H9 (cell line): ENCODE data around the gene SELENOI. TPM values are rescaled to one million over a fixed set of nuclear protein-coding genes. Genes with fewer than 3 reads are reported as not detected.

ENCODE experiments used
- DNase-seq: peaks from one replicate; pipeline ENCODE4 v3.0.0-alpha.2; 2017
- H2AFZ ChIP-seq: one replicate; pipeline ENCODE4 v1.6.1; 2013; ENCODE audit warnings: mild to moderate bottlenecking, low read length, control low read depth, moderate library complexity
- H2AK5ac ChIP-seq: 2 replicates; pipeline ENCODE4 v1.6.1; 2013; ENCODE audit warnings: low read length, control low read depth, mixed read lengths; ENCODE audit not compliant: insufficient read length
- H2BK120ac ChIP-seq: one replicate; pipeline ENCODE4 v1.6.1; 2013; ENCODE audit warnings: low read depth, mild to moderate bottlenecking, low read length, control low read depth, inconsistent platforms; ENCODE audit not compliant: poor library complexity, severe bottlenecking
- H2BK12ac ChIP-seq: 2 replicates; pipeline ENCODE4 v1.6.1; 2013; ENCODE audit warnings: low read length, control low read depth, mixed read lengths, low read depth; ENCODE audit not compliant: insufficient read length
- H2BK15ac ChIP-seq: 2 replicates; pipeline ENCODE4 v1.6.1; 2013; ENCODE audit warnings: low read depth, low read length, control low read depth
- H2BK20ac ChIP-seq: one replicate; pipeline ENCODE4 v1.6.1; 2013; ENCODE audit warnings: low read depth, mild to moderate bottlenecking, low read length, control low read depth, inconsistent platforms; ENCODE audit not compliant: poor library complexity, severe bottlenecking
- H2BK5ac ChIP-seq: 2 replicates; pipeline ENCODE4 v1.6.1; 2013; ENCODE audit warnings: low read length, control low read depth, mixed read lengths; ENCODE audit not compliant: insufficient read length
- H3K14ac ChIP-seq: 2 replicates; pipeline ENCODE4 v1.6.1; 2013; ENCODE audit warnings: low read length, control low read depth; ENCODE audit not compliant: insufficient read depth
- H3K18ac ChIP-seq: 2 replicates; pipeline ENCODE4 v1.6.1; 2013; ENCODE audit warnings: low read depth, mild to moderate bottlenecking, mixed read lengths, low read length, control low read depth; ENCODE audit not compliant: insufficient read length
- H3K23ac ChIP-seq: 2 replicates; pipeline ENCODE4 v1.6.1; 2013; ENCODE audit warnings: low read length, control low read depth, mixed read lengths, low read depth; ENCODE audit not compliant: insufficient read length
- H3K23me2 ChIP-seq: 2 replicates; pipeline ENCODE4 v1.6.1; 2013; ENCODE audit warnings: low read depth, mild to moderate bottlenecking, mixed read lengths, low read length, control low read depth; ENCODE audit not compliant: insufficient read length, poor library complexity, severe bottlenecking
- H3K27ac ChIP-seq: 2 replicates; pipeline ENCODE4 v1.5.1; 2013; ENCODE audit warnings: low read length, control low read depth, mixed read lengths, low read depth; ENCODE audit not compliant: insufficient read length
- H3K27me3 ChIP-seq: 2 replicates; pipeline ENCODE4 v1.6.1; 2013; ENCODE audit warnings: low read length, control low read depth, inconsistent platforms; ENCODE audit not compliant: insufficient read depth
- H3K4ac ChIP-seq: 2 replicates; pipeline ENCODE4 v1.6.1; 2013; ENCODE audit warnings: low read depth, mild to moderate bottlenecking, control low read depth, inconsistent platforms, low read length, moderate library complexity
- H3K4me1 ChIP-seq: 2 replicates; pipeline ENCODE4 v1.6.1; 2013; ENCODE audit warnings: low read length, control low read depth, inconsistent platforms; ENCODE audit not compliant: insufficient read depth
- H3K4me2 ChIP-seq: 2 replicates; pipeline ENCODE4 v1.6.1; 2013; ENCODE audit warnings: low read length, control low read depth, mixed read lengths; ENCODE audit not compliant: insufficient read length, insufficient read depth
- H3K56ac ChIP-seq: 2 replicates; pipeline ENCODE4 v1.6.1; 2013; ENCODE audit warnings: low read depth, mild to moderate bottlenecking, mixed read lengths, low read length, control low read depth; ENCODE audit not compliant: insufficient read length
- H3K79me1 ChIP-seq: 2 replicates; pipeline ENCODE4 v1.6.1; 2013; ENCODE audit warnings: low read depth, mild to moderate bottlenecking, moderate library complexity, low read length, control low read depth, inconsistent platforms; ENCODE audit not compliant: insufficient read depth, poor library complexity, severe bottlenecking
- H3K79me2 ChIP-seq: 2 replicates; pipeline ENCODE4 v1.6.1; 2013; ENCODE audit warnings: low read length, control low read depth, inconsistent platforms; ENCODE audit not compliant: insufficient read depth
- H3K9ac ChIP-seq: 2 replicates; pipeline ENCODE4 v1.6.1; 2013; ENCODE audit warnings: low read length, control low read depth, mixed read lengths; ENCODE audit not compliant: insufficient read length; ENCODE audit errors: extremely low read depth
- H3K9me3 ChIP-seq: one replicate; pipeline ENCODE4 v1.6.1; 2013; ENCODE audit warnings: low read depth, low read length, inconsistent platforms; ENCODE audit not compliant: control insufficient read depth
- H3T11ph ChIP-seq: one replicate; pipeline ENCODE4 v1.6.1; 2013; ENCODE audit warnings: mild to moderate bottlenecking, low read length, control low read depth, inconsistent platforms
- H4K20me1 ChIP-seq: one replicate; pipeline ENCODE4 v1.6.1; 2013; ENCODE audit not compliant: control insufficient read depth, insufficient read length, insufficient read depth
- H4K5ac ChIP-seq: 2 replicates; pipeline ENCODE4 v1.6.1; 2013; ENCODE audit warnings: low read depth, mild to moderate bottlenecking, mixed read lengths, low read length, control low read depth; ENCODE audit not compliant: insufficient read length
- H4K8ac ChIP-seq: replicated peaks from 2 replicates; pipeline ENCODE4 v1.6.1; 2013; ENCODE audit warnings: low read length, control low read depth, mixed read lengths, low read depth; ENCODE audit not compliant: insufficient read length
- H4K91ac ChIP-seq: 2 replicates; pipeline ENCODE4 v1.6.1; 2013; ENCODE audit warnings: low read depth, mild to moderate bottlenecking, moderate library complexity, mixed read lengths, low read length, control low read depth; ENCODE audit not compliant: insufficient read length
- H3K27ac Mint-ChIP-seq, 3 experiments: 2 replicates in 2 of 3; 3 replicates in 1 of 3; pipeline ENCODE4 v1.8.0; 2020 to 2021; ENCODE audit warnings: mixed read lengths in 3 of 3, mild to moderate bottlenecking in 1 of 3, moderate library complexity in 1 of 3
- H3K27me3 Mint-ChIP-seq: 2 replicates; pipeline ENCODE4 v1.8.0; 2021; ENCODE audit warnings: low read depth, mild to moderate bottlenecking, moderate library complexity, mixed read lengths
- H3K36me3 Mint-ChIP-seq, 3 experiments: 2 replicates in 2 of 3; 3 replicates in 1 of 3; pipeline ENCODE4 v1.8.0; 2020 to 2021; ENCODE audit warnings: low read depth in 3 of 3, mixed read lengths in 3 of 3; ENCODE audit not compliant: insufficient read depth in 1 of 3
- H3K4me1 Mint-ChIP-seq, 2 experiments: 2 replicates each; pipeline ENCODE4 v1.8.0; 2020; ENCODE audit warnings: mixed read lengths in 2 of 2
- H3K4me3 Mint-ChIP-seq, 2 experiments: 2 replicates in 1 of 2; 3 replicates in 1 of 2; pipeline ENCODE4 v1.8.0; 2020 to 2021; ENCODE audit warnings: mild to moderate bottlenecking in 2 of 2, mixed read lengths in 2 of 2, moderate library complexity in 1 of 2
- H3K9me3 Mint-ChIP-seq, 2 experiments: 2 replicates in 1 of 2; 3 replicates in 1 of 2; pipeline ENCODE4 v1.8.0; 2020; ENCODE audit warnings: mild to moderate bottlenecking in 2 of 2, mixed read lengths in 2 of 2, moderate library complexity in 1 of 2
- CTCF ChIP-seq: fragments of 200-600 bp; sonication (generic); conservative IDR thresholded peaks from 3 replicates; pipeline ENCODE4 v1.8.0; 2021; ENCODE audit warnings: antibody characterized with exemption, mild to moderate bottlenecking
- WGBS: extraction: QIAGEN DNeasy Blood & Tissue Kit; methylation state at CpG from one replicate; pipeline ENCODE4 v1.1.7; 2013; ENCODE audit warnings: missing lambda C conversion rate, low lambda C conversion rate, mixed read lengths; ENCODE audit not compliant: insufficient read length; ENCODE audit errors: extremely low coverage; 5-methylcytosine and 5-hydroxymethylcytosine counted together
- total RNA-seq: library from RNA; stranded (reverse); gene quantifications from 2 replicates; pipeline ENCODE4 v1.2.1, GENCODE V29; 2021

SELENOI gene
- total RNA-seq, 1 experiment from 2014 or later, result 41.9 TPM

- Histone ChIP-seq H4K91ac (no peak overlapping the region), H3K14ac (no peak overlapping the region), H3K4ac (no peak overlapping the region), H2BK20ac (no peak overlapping the region), H2AK5ac (no peak overlapping the region), H3K4me2 (no peak overlapping the region), H4K5ac (no peak overlapping the region), H3K27me3 (no peaks in the 10 kb centered on the region), H3K23me2 (no peaks in the 10 kb centered on the region), H3K4me1 (no peaks in the 10 kb centered on the region), H3K27ac (no peak overlapping the region), H3K23ac (no peak overlapping the region), H3K9me3 (no peaks in the 10 kb centered on the region), H3K56ac (no peak overlapping the region), H3K79me1 (no peaks in the 10 kb centered on the region), H3K9ac (no peak overlapping the region), H4K20me1 (no peaks in the 10 kb centered on the region), H4K8ac (no peak overlapping the region), H3K79me2 (no peaks in the 10 kb centered on the region), H2AFZ (no peak overlapping the region), H3K18ac (no peak overlapping the region), H2BK5ac (no peak overlapping the region), H2BK12ac (no peak overlapping the region), H2BK15ac (no peak overlapping the region), H3T11ph (no peak overlapping the region), H2BK120ac (no peak overlapping the region)
- H3K9me3 Mint-ChIP-seq, result no peaks in the 10 kb centered on the region
- WGBS, result no CpG with 5 or more reads among the region's 5 CpGs
- H3K36me3 Mint-ChIP-seq, result no peaks in the 10 kb centered on the region; a peak in 1 of 7 replicates
- peak overlapping the region in 2 of 3 experiments; percentile 74 to 91; a peak in 2 of 7 replicates for H3K27ac Mint-ChIP-seq
- TF ChIP-seq CTCF, result no peak
- DNase-seq, result no peak
- peaks cover 5 to 9% of the 10 kb centered on the region in 2 experiments; a peak in 3 of 4 replicates for H3K4me1 Mint-ChIP-seq
- no peak overlapping the region for H3K4me3 Mint-ChIP-seq
- H3K27me3 Mint-ChIP-seq, result peaks cover 10% of the 10 kb centered on the region
Observed at GRCh38 chr2:26396734-26397298, 50.9 kb downstream of the SELENOI start.
